Chondrocyte (in vitro differentiated cells): ENCODE results near the gene TMEM120B. TPM values are rescaled to one million over a fixed set of nuclear protein-coding genes. Genes with fewer than 3 reads are reported as not detected.
"Not testable (repeated sequence)": the region's sequence is repeated elsewhere in the genome, so short reads cannot be mapped to it uniquely, and the experiment has no call there.

Source experiments
- DNase-seq: peaks from one replicate; pipeline ENCODE4 v3.0.0; 2021; ENCODE audit warnings: mixed read lengths, low spot score
- H3K27ac Mint-ChIP-seq: one replicate; pipeline ENCODE4 v1.8.0; 2021; ENCODE audit warnings: mild to moderate bottlenecking, moderate library complexity, mixed read lengths; ENCODE audit not compliant: unreplicated experiment
- H3K27me3 Mint-ChIP-seq: 2 replicates; pipeline ENCODE4 v1.8.0; 2021; ENCODE audit warnings: low read depth, mixed read lengths
- H3K36me3 Mint-ChIP-seq: 2 replicates; pipeline ENCODE4 v1.8.0; 2021; ENCODE audit warnings: low read depth, mixed read lengths
- H3K4me1 Mint-ChIP-seq: 2 replicates; pipeline ENCODE4 v1.8.0; 2021; ENCODE audit warnings: low read depth, mild to moderate bottlenecking, mixed read lengths
- H3K4me3 Mint-ChIP-seq: one replicate; pipeline ENCODE4 v1.8.0; 2021; ENCODE audit warnings: mild to moderate bottlenecking, moderate library complexity, mixed read lengths; ENCODE audit not compliant: unreplicated experiment
- H3K9me3 Mint-ChIP-seq: 2 replicates; pipeline ENCODE4 v1.8.0; 2021; ENCODE audit warnings: low read depth, mixed read lengths
- total RNA-seq: library from RNA; stranded (reverse); gene quantifications from 3 replicates; pipeline ENCODE4 v1.2.1, GENCODE V29; 2021
- TF ChIP-seq, protein P1 (sequence below): fragments of 200-600 bp; sonication (generic); IDR thresholded peaks from 2 replicates; pipeline ENCODE4 v1.5.0; 2021; ENCODE audit warnings: antibody characterized with exemption, mild to moderate bottlenecking, moderate library complexity

Gene TMEM120B
- total RNA-seq, 1 donor from 2014 or later: 15.3 TPM

GRCh38 chr12:121711361-121712189 is 977 bp upstream of the TMEM120B start:
- H3K9me3 Mint-ChIP-seq: no peaks in the 10 kb centered on the region
- no peaks in the 10 kb centered on the region for H3K36me3 Mint-ChIP-seq
- DNase-seq: no peak
- no peaks in the 10 kb centered on the region for H3K27me3 Mint-ChIP-seq
- TF ChIP-seq, protein P1, sequence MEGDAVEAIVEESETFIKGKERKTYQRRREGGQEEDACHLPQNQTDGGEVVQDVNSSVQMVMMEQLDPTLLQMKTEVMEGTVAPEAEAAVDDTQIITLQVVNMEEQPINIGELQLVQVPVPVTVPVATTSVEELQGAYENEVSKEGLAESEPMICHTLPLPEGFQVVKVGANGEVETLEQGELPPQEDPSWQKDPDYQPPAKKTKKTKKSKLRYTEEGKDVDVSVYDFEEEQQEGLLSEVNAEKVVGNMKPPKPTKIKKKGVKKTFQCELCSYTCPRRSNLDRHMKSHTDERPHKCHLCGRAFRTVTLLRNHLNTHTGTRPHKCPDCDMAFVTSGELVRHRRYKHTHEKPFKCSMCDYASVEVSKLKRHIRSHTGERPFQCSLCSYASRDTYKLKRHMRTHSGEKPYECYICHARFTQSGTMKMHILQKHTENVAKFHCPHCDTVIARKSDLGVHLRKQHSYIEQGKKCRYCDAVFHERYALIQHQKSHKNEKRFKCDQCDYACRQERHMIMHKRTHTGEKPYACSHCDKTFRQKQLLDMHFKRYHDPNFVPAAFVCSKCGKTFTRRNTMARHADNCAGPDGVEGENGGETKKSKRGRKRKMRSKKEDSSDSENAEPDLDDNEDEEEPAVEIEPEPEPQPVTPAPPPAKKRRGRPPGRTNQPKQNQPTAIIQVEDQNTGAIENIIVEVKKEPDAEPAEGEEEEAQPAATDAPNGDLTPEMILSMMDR: no peak
- H3K4me1 Mint-ChIP-seq: peaks cover 32% of the 10 kb centered on the region
- peak overlapping the region; percentile 96 for H3K27ac Mint-ChIP-seq
- H3K4me3 Mint-ChIP-seq: peak overlapping the region; percentile 97

GRCh38 chr12:121712190-121712460 is 427 bp upstream of the TMEM120B start:
- no peaks in the 10 kb centered on the region for H3K27me3 Mint-ChIP-seq
- no peak for DNase-seq
- H3K4me3 Mint-ChIP-seq: peak overlapping the region; percentile 97
- H3K27ac Mint-ChIP-seq: peak overlapping the region; percentile 96
- H3K36me3 Mint-ChIP-seq: no peaks in the 10 kb centered on the region
- TF ChIP-seq, protein P1: no peak
- H3K4me1 Mint-ChIP-seq: peaks cover 37% of the 10 kb centered on the region
- H3K9me3 Mint-ChIP-seq: no peaks in the 10 kb centered on the region

DNA sequence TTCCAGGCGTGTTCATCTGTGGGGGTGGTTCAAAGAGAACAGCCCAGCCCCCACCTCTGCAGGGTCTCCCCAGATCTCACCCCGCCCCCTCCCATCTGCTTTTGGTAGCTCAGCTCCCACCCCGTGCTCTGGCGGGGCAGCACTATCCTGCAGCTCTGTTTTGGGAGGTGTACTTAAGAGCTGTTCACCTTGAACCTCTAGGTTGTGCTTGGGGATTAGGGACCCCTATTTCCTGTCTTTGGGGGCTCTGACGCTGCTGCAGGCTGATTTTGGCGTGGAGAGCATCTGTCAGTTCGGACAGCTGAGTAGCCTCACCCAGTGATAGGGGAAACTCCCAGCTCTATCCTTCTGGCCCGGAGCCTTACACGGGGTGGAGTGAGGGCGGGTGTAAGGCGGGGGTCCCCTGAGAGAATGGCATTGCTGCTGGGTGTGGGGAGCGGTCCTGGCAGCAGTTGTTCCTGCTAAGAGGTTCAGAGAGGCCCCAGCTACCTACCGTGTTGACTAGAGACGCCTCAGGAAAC is 765 bp downstream of the TMEM120B start:
- Mint-ChIP-seq H3K36me3 (no peaks in the 10 kb centered on the region), H3K27me3 (no peaks in the 10 kb centered on the region), H3K9me3 (no peaks in the 10 kb centered on the region), H3K27ac (peak overlapping the region; percentile 66), H3K4me1 (peaks cover 40% of the 10 kb centered on the region), H3K4me3 (peak overlapping the region; percentile 97)
- TF ChIP-seq, protein P1: no peak
- DNase-seq: no peak

DNA sequence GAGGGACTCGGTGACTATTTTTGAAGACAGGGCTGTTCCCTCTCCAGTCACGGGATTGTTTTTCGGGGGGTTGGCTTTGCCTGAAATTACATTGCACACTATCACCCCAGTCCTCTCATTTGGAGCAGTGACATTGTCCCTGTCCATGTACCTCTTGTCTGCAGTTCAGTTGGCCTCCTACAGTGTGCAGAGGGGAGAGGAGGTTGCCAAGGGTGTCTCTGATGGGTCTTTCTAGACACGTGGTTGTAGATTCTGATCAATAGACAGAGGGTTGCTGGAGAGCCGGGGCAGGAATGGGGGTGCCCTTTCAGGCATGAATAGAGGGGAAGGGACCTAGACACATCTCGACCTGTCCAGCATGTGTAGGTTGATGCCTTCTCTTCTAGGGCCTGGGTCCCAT is 1.2 kb downstream of the TMEM120B start:
- Mint-ChIP-seq H3K36me3 (no peaks in the 10 kb centered on the region), H3K27ac (no peak overlapping the region), H3K4me3 (peak overlapping the region; percentile 97), H3K27me3 (no peaks in the 10 kb centered on the region), H3K9me3 (no peaks in the 10 kb centered on the region), H3K4me1 (peaks cover 40% of the 10 kb centered on the region)
- no peak for DNase-seq
- TF ChIP-seq, protein P1: no peak

DNA sequence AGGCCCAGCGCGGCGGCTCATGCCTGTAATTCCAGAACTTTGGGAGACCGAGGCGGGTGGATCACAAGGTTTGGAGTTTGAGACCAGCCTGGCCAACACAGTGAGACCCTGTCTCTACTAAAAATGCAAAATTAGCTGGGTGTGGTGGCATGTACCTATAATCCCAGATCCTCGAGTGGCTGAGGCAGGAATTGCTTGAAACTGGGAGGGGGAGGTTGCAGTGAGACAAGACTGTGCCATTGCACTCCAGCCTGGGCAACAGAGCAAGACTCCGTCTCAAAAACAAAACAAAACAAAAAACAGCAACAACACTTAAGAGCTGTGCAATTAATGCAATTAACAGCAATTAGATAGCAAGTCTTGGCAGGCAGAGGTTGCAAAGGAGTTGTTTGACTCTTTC is 2.5 kb downstream of the TMEM120B start:
- not testable (repeated sequence) for H3K4me3 Mint-ChIP-seq, H3K27ac Mint-ChIP-seq, DNase-seq, H3K27me3 Mint-ChIP-seq, H3K36me3 Mint-ChIP-seq, H3K9me3 Mint-ChIP-seq
- peaks cover 41% of the 10 kb centered on the region for H3K4me1 Mint-ChIP-seq
